Sigmoid colon (tissue), 7 donors: Measurements from ENCODE around the gene TMEM196. TPM values are rescaled to one million over a fixed set of nuclear protein-coding genes. Genes with fewer than 3 reads are reported as not detected.
A peak's percentile ranks its signal among the peaks of the same experiment; 100 is the strongest.

Experiments
- DNase-seq: peaks from one replicate; pipeline ENCODE4 v3.0.0-alpha.2; 2019
- H3K27ac ChIP-seq, 4 donors: fragments of 200-600 bp; sonication (generic); one replicate each; pipeline ENCODE4 v1.5.1; 2016 to 2019; ENCODE audit warnings: mild to moderate bottlenecking in 1 of 4
- H3K27me3 ChIP-seq, 3 donors: fragments of 200-600 bp; sonication (generic); one replicate each; pipeline ENCODE4 v1.5.1; 2019; ENCODE audit warnings: mild to moderate bottlenecking in 1 of 3
- H3K36me3 ChIP-seq, 4 donors: fragments of 200-600 bp; sonication (generic); one replicate each; pipeline ENCODE4 v1.5.1; 2016 to 2019
- H3K4me1 ChIP-seq, 4 donors: fragments of 200-600 bp; sonication (generic); one replicate each; pipeline ENCODE4 v1.5.1; 2017 to 2019
- H3K4me3 ChIP-seq, 4 donors: fragments of 200-600 bp; sonication (generic); one replicate each; pipeline ENCODE4 v1.5.1; 2017 to 2019; ENCODE audit warnings: mild to moderate bottlenecking in 2 of 4, moderate library complexity in 1 of 4
- H3K9me3 ChIP-seq, 4 donors: fragments of 200-600 bp in 3 of 4; sonication (generic) in 3 of 4; one replicate each; pipeline versions ENCODE4 v1.5.1 to v1.6.1; 2013 to 2019
- CTCF ChIP-seq, 4 experiments: fragments of 450-650 bp in 3 of 4; fragments of 200-600 bp in 1 of 4; IDR thresholded peaks; one replicate each; pipeline ENCODE4 v1.5.1; 2016 to 2019; ENCODE audit warnings: antibody characterized with exemption in 4 of 4, mild to moderate bottlenecking in 3 of 4, moderate library complexity in 2 of 4
- EP300 ChIP-seq, 4 donors: sonication (generic); formaldehyde crosslinking; IDR thresholded peaks; one replicate each; pipeline ENCODE4 v1.6.1; 2017; ENCODE audit warnings: antibody characterized with exemption in 4 of 4
- POLR2A ChIP-seq, 2 donors: fragments of 450-650 bp; IDR thresholded peaks; one replicate each; pipeline ENCODE4 v1.6.1; 2016; ENCODE audit warnings: antibody characterized with exemption in 2 of 2, mild to moderate bottlenecking in 2 of 2, moderate library complexity in 2 of 2
- POLR2AphosphoS5 ChIP-seq, 4 donors: sonication (generic); formaldehyde crosslinking; IDR thresholded peaks; one replicate each; pipeline ENCODE4 v1.6.1; 2017; ENCODE audit warnings: antibody characterized with exemption in 4 of 4
- WGBS, 2 donors: extraction: QIAGEN DNeasy Blood & Tissue Kit; methylation state at CpG; one replicate each; pipeline ENCODE4 v1.1.7; 2013; 5-methylcytosine and 5-hydroxymethylcytosine counted together
- intact Hi-C: fragments of 100-400 bp; cut with DNase I; formaldehyde crosslinking; loops from one replicate; pipeline ENCODE4 v1.15.1; 2023
- polyA plus RNA-seq, 3 donors: library from polyadenylated mRNA; stranded (reverse); fragments of 200-250 nt; gene quantifications; one replicate each; pipeline ENCODE4 v1.2.3, GENCODE V29; 2013
- total RNA-seq, 4 donors: library from RNA; depleted of rRNA; stranded (reverse); fragments of >200 nt; gene quantifications; one replicate each; pipeline ENCODE4 v1.1.0, GENCODE V29; 2016
- donor health status: healthy with polysubstance abuse.
- donor health status: Bipolar disorder and iron deficiency.
- donor health status: healthy.

TMEM196 gene
- total and polyA plus RNA-seq, 7 donors, result 0.13 to 1.4 (median 0.15) TPM; not detected in 3

GRCh38 chr7:19747740-19748339, 25.6 kb downstream of the TMEM196 start:
- Histone ChIP-seq H3K27me3 (no peaks in the 10 kb centered on the region), H3K9me3 (no peaks in the 10 kb centered on the region), H3K4me1 (no peaks in the 10 kb centered on the region), H3K36me3 (no peaks in the 10 kb centered on the region), H3K27ac (no peak overlapping the region), H3K4me3 (no peak overlapping the region)
- 28 to 36% methylated on average over 4 of the region's 4 CpGs for WGBS, 2 donors
- intact Hi-C loops, result no loop called here
- DNase-seq, result no peak
- TF ChIP-seq POLR2A (IDR thresholded peaks at IDR 0.05) (no peak), CTCF (IDR thresholded peaks at IDR 0.05) (peak; percentile 22 to 55 (median 32))

- H3K4me3 ChIP-seq, result no peak overlapping the region
- TF ChIP-seq CTCF (IDR thresholded peaks at IDR 0.05) (no peak), POLR2AphosphoS5 (IDR thresholded peaks at IDR 0.05) (no peak), EP300 (IDR thresholded peaks at IDR 0.05) (no peak), POLR2A (IDR thresholded peaks at IDR 0.05) (no peak)
- WGBS, 2 donors, result 10 to 45% methylated on average over 1 of the region's 1 CpG
- intact Hi-C loops, result no loop called here
- no peak for DNase-seq
- no peaks in the 10 kb centered on the region for H3K4me1 ChIP-seq
- no peak overlapping the region for H3K27ac ChIP-seq
- no peaks in the 10 kb centered on the region for H3K27me3 ChIP-seq
- no peaks in the 10 kb centered on the region for H3K36me3 ChIP-seq
- no peaks in the 10 kb centered on the region for H3K9me3 ChIP-seq
Observed at GRCh38 chr7:19744075-19744474, 29.3 kb downstream of the TMEM196 start.

GRCh38 chr7:19728716-19729115, 44.7 kb downstream of the TMEM196 start:
- H3K27me3 ChIP-seq, result no peaks in the 10 kb centered on the region
- H3K4me1 ChIP-seq, result no peaks in the 10 kb centered on the region
- TF ChIP-seq CTCF (IDR thresholded peaks at IDR 0.05), result no peak
- no peak for TF ChIP-seq EP300 (IDR thresholded peaks at IDR 0.05)
- no peak for TF ChIP-seq POLR2A (IDR thresholded peaks at IDR 0.05)
- TF ChIP-seq POLR2AphosphoS5 (IDR thresholded peaks at IDR 0.05), result no peak
- WGBS, 2 donors, result 72 to 77% methylated on average over 3 of the region's 3 CpGs
- intact Hi-C loops, result no loop called here
- H3K9me3 ChIP-seq, result no peaks in the 10 kb centered on the region
- no peak for DNase-seq
- H3K4me3 ChIP-seq, result no peak overlapping the region
- H3K27ac ChIP-seq, result no peak overlapping the region
- no peaks in the 10 kb centered on the region for H3K36me3 ChIP-seq

GRCh38 chr7:19725770-19726169, 47.6 kb downstream of the TMEM196 start:
- no peak for DNase-seq
- Histone ChIP-seq H3K9me3 (no peaks in the 10 kb centered on the region), H3K27me3 (no peaks in the 10 kb centered on the region), H3K27ac (no peak overlapping the region), H3K36me3 (no peaks in the 10 kb centered on the region), H3K4me3 (no peak overlapping the region), H3K4me1 (no peaks in the 10 kb centered on the region)
- intact Hi-C loops, result no loop called here
- 62 to 86% methylated on average over 5 of the region's 5 CpGs for WGBS, 2 donors
- TF ChIP-seq POLR2A (IDR thresholded peaks at IDR 0.05) (no peak), CTCF (IDR thresholded peaks at IDR 0.05) (no peak), POLR2AphosphoS5 (IDR thresholded peaks at IDR 0.05) (no peak), EP300 (IDR thresholded peaks at IDR 0.05) (no peak)

GRCh38 chr7:19715499-19715898, 57.9 kb downstream of the TMEM196 start:
- Histone ChIP-seq H3K4me1 (no peaks in the 10 kb centered on the region), H3K27me3 (no peaks in the 10 kb centered on the region), H3K4me3 (no peak overlapping the region), H3K36me3 (no peaks in the 10 kb centered on the region), H3K27ac (no peak overlapping the region), H3K9me3 (no peaks in the 10 kb centered on the region)
- 23 to 48% methylated on average over 1 of the region's 1 CpG for WGBS, 2 donors
- intact Hi-C loops, result no loop called here
- TF ChIP-seq POLR2A (IDR thresholded peaks at IDR 0.05) (no peak), EP300 (IDR thresholded peaks at IDR 0.05) (no peak), CTCF (IDR thresholded peaks at IDR 0.05) (no peak), POLR2AphosphoS5 (IDR thresholded peaks at IDR 0.05) (no peak)
- DNase-seq, result no peak
